ENCODE measurements around the gene OSBPL3. TPM values are rescaled to one million over a fixed set of nuclear protein-coding genes. Genes with fewer than 3 reads are reported as not detected.

The OSBPL3 gene
- total and polyA plus RNA-seq, 2 experiments from 2014 or later = 21.8 to 25.8 TPM

- H2AFZ ChIP-seq = no peak overlapping the region
- no peaks in the 10 kb centered on the region for H3K36me3 ChIP-seq (ENCODE audit: low read depth)
- H3K27me3 ChIP-seq (replicated peaks; ENCODE audit: insufficient read depth) = no peaks in the 10 kb centered on the region
- no peaks in the 10 kb centered on the region for H3K79me2 ChIP-seq (ENCODE audit: insufficient read depth)
- H3K4me3 ChIP-seq = no peak overlapping the region
- peaks cover 3% of the 10 kb centered on the region; the same call in 1 of the 2 replicates for H3K9me2 ChIP-seq (ENCODE audit: insufficient read depth)
- no peak overlapping the region for H3K9ac ChIP-seq
- no peaks in the 10 kb centered on the region for H3K4me1 ChIP-seq (ENCODE audit: insufficient read depth)
- in situ Hi-C loops (cut with MboI) = no loop called here
- no peak overlapping the region for H3K27ac ChIP-seq
- no peak for TF ChIP-seq EZH2phosphoT487 (IDR thresholded peaks at IDR 0.05; ENCODE audit: insufficient read depth, low read depth)
- TF ChIP-seq EZH2 (IDR thresholded peaks at IDR 0.05; ENCODE audit: insufficient read depth, poor library complexity, severe bottlenecking) = no peak
- no peaks in the 10 kb centered on the region for H4K20me1 ChIP-seq (ENCODE audit: insufficient read depth)
- H3F3A ChIP-seq (ENCODE audit: insufficient read depth) = no peaks in the 10 kb centered on the region
- no peak for DNase-seq
- WGBS, 2 experiments (ENCODE audit: low coverage in 1 of 2, low lambda C conversion rate in 2 of 2, missing lambda C conversion rate in 2 of 2) = 52 to 59% methylated on average over 9 of the region's 9 CpGs
- H3K4me2 ChIP-seq (ENCODE audit: unreplicated experiment) = no peak overlapping the region
- H3K9me3 ChIP-seq (ENCODE audit: low read depth) = no peaks in the 10 kb centered on the region
Observed at GRCh38 chr7:24769014-24769830, 210.8 kb downstream of the OSBPL3 start.

- H3K79me2 ChIP-seq (ENCODE audit: insufficient read depth) = no peaks in the 10 kb centered on the region
- DNase-seq = no peak
- no peaks in the 10 kb centered on the region for H3K9me3 ChIP-seq (ENCODE audit: low read depth)
- no peak overlapping the region for H3K4me2 ChIP-seq (ENCODE audit: unreplicated experiment)
- no peaks in the 10 kb centered on the region for H3K4me1 ChIP-seq (ENCODE audit: insufficient read depth)
- no peak overlapping the region for H2AFZ ChIP-seq
- H3K36me3 ChIP-seq (ENCODE audit: low read depth) = no peaks in the 10 kb centered on the region
- no peaks in the 10 kb centered on the region for H3F3A ChIP-seq (ENCODE audit: insufficient read depth)
- H3K9me2 ChIP-seq (ENCODE audit: insufficient read depth) = no peaks in the 10 kb centered on the region
- no peaks in the 10 kb centered on the region for H3K27me3 ChIP-seq (replicated peaks; ENCODE audit: insufficient read depth)
- in situ Hi-C loops (cut with MboI) = no loop called here
- no peak overlapping the region for H3K27ac ChIP-seq
- H3K4me3 ChIP-seq = no peak overlapping the region
- no peak overlapping the region for H3K9ac ChIP-seq
- TF ChIP-seq EZH2 (IDR thresholded peaks at IDR 0.05; ENCODE audit: insufficient read depth, poor library complexity, severe bottlenecking) (no peak), EZH2phosphoT487 (IDR thresholded peaks at IDR 0.05; ENCODE audit: insufficient read depth, low read depth) (no peak)
- WGBS, 2 experiments (ENCODE audit: low coverage in 1 of 2, low lambda C conversion rate in 2 of 2, missing lambda C conversion rate in 2 of 2) = 66 to 70% methylated on average over 9 of the region's 9 CpGs
- H4K20me1 ChIP-seq (ENCODE audit: insufficient read depth) = no peaks in the 10 kb centered on the region
Observed at GRCh38 chr7:24767878-24768569, 212.0 kb downstream of the OSBPL3 start.

GRCh38 chr7:24764972-24765744 is 214.8 kb downstream of the OSBPL3 start:
- H3K9me3 ChIP-seq (ENCODE audit: low read depth) = no peaks in the 10 kb centered on the region
- H3K79me2 ChIP-seq (ENCODE audit: insufficient read depth) = no peaks in the 10 kb centered on the region
- H3K9me2 ChIP-seq (ENCODE audit: insufficient read depth) = no peaks in the 10 kb centered on the region
- no peak for DNase-seq
- no peak overlapping the region for H3K4me3 ChIP-seq
- WGBS, 2 experiments (ENCODE audit: low coverage in 1 of 2, low lambda C conversion rate in 2 of 2, missing lambda C conversion rate in 2 of 2) = 77 to 84% methylated on average over 8 of the region's 8 CpGs
- H2AFZ ChIP-seq = no peak overlapping the region
- no peak overlapping the region for H3K4me2 ChIP-seq (ENCODE audit: unreplicated experiment)
- H4K20me1 ChIP-seq (ENCODE audit: insufficient read depth) = no peaks in the 10 kb centered on the region
- H3K36me3 ChIP-seq (ENCODE audit: low read depth) = no peaks in the 10 kb centered on the region
- no peaks in the 10 kb centered on the region for H3K4me1 ChIP-seq (ENCODE audit: insufficient read depth)
- H3K9ac ChIP-seq = no peak overlapping the region
- no peaks in the 10 kb centered on the region for H3K27me3 ChIP-seq (replicated peaks; ENCODE audit: insufficient read depth)
- in situ Hi-C loops (cut with MboI) = no loop called here
- no peak overlapping the region for H3K27ac ChIP-seq
- no peaks in the 10 kb centered on the region for H3F3A ChIP-seq (ENCODE audit: insufficient read depth)
- no peak for TF ChIP-seq EZH2 (IDR thresholded peaks at IDR 0.05; ENCODE audit: insufficient read depth, poor library complexity, severe bottlenecking)
- no peak for TF ChIP-seq EZH2phosphoT487 (IDR thresholded peaks at IDR 0.05; ENCODE audit: insufficient read depth, low read depth)

- H3K36me3 ChIP-seq (ENCODE audit: low read depth) = no peaks in the 10 kb centered on the region
- no peaks in the 10 kb centered on the region for H4K20me1 ChIP-seq (ENCODE audit: insufficient read depth)
- no peak overlapping the region for H3K27ac ChIP-seq
- H3K9me2 ChIP-seq (ENCODE audit: insufficient read depth) = no peaks in the 10 kb centered on the region
- no peak overlapping the region for H3K4me2 ChIP-seq (ENCODE audit: unreplicated experiment)
- no peak overlapping the region for H3K4me3 ChIP-seq
- no peak overlapping the region for H2AFZ ChIP-seq
- no peak overlapping the region for H3K9ac ChIP-seq
- H3K4me1 ChIP-seq (ENCODE audit: insufficient read depth) = no peaks in the 10 kb centered on the region
- no peaks in the 10 kb centered on the region for H3K9me3 ChIP-seq (ENCODE audit: low read depth)
- 74 to 83% methylated on average over 1 of the region's 1 CpG for WGBS, 2 experiments (ENCODE audit: low coverage in 1 of 2, low lambda C conversion rate in 2 of 2, missing lambda C conversion rate in 2 of 2)
- TF ChIP-seq EZH2 (IDR thresholded peaks at IDR 0.05; ENCODE audit: insufficient read depth, poor library complexity, severe bottlenecking) (no peak), EZH2phosphoT487 (IDR thresholded peaks at IDR 0.05; ENCODE audit: insufficient read depth, low read depth) (no peak)
- no peaks in the 10 kb centered on the region for H3F3A ChIP-seq (ENCODE audit: insufficient read depth)
- no peak for DNase-seq
- no peaks in the 10 kb centered on the region for H3K27me3 ChIP-seq (replicated peaks; ENCODE audit: insufficient read depth)
- H3K79me2 ChIP-seq (ENCODE audit: insufficient read depth) = no peaks in the 10 kb centered on the region
- in situ Hi-C loops (cut with MboI) = no loop called here
Observed at GRCh38 chr7:24764011-24764410, 216.0 kb downstream of the OSBPL3 start.

All from GM23248 (cell line).